ENCODE data around the gene FLOT2. TPM values are rescaled to one million over a fixed set of nuclear protein-coding genes. Genes with fewer than 3 reads are reported as not detected.
A peak's percentile ranks its signal among the peaks of the same experiment; 100 is the strongest.
"Not testable (repeated sequence)": the region's sequence is repeated elsewhere in the genome, so short reads cannot be mapped to it uniquely, and the experiment has no call there.

FLOT2 gene
- total RNA-seq: 113 TPM

DNA sequence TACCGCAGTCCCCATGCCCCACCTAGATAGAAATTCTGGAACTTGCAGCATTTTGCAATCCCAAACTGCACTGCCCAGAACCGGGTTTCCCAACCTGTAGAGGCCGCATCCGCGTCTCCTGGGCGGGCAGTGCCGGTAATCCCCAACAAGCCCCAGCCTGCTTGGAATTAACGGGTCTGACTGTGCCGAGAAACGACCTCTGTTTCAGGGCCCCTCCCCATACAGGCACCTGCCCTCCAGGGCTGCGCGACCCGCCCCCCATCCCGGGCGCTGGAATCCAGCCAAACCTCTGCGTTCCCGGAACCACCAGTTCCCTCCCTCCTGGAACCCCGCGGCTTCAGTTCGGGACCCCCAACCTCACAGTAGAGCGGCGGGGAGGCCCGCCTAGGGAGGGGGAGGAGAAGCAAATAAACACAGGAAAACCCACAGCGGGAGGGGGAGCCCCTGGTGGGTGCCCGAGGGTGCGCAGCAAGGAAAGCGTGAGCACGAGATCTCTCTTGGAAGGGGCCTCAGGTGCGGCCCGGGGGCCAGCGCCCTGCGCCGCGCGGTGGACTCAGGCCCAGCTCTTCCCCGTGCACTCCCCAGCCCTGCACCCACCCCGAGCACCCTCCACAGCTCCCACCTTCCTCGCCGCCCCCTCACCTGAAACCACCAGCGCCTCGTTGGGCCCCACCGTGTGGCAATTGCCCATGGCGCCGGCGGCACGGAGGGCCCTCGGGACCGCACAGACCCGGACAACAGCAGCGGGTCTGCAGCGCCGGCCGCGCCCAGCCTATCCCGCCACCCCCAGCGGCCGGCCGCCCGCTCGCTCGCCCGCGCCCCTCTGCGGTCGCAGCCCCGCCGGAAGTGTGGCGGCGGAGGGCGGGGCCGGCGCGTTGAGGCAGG, at the start of gene FLOT2:
Gene FLOT2 (minus strand): TSS at position 850 of the 885 bp plus-strand sequence. CDS start 159 bp downstream, at position 691.
- peak; percentile 30 for DNase-seq (ENCODE audit: low spot score)

GRCh38 chr17:28946239-28946638, 48.7 kb upstream of the FLOT2 start:
- DNase-seq (ENCODE audit: low spot score): no peak

DNA sequence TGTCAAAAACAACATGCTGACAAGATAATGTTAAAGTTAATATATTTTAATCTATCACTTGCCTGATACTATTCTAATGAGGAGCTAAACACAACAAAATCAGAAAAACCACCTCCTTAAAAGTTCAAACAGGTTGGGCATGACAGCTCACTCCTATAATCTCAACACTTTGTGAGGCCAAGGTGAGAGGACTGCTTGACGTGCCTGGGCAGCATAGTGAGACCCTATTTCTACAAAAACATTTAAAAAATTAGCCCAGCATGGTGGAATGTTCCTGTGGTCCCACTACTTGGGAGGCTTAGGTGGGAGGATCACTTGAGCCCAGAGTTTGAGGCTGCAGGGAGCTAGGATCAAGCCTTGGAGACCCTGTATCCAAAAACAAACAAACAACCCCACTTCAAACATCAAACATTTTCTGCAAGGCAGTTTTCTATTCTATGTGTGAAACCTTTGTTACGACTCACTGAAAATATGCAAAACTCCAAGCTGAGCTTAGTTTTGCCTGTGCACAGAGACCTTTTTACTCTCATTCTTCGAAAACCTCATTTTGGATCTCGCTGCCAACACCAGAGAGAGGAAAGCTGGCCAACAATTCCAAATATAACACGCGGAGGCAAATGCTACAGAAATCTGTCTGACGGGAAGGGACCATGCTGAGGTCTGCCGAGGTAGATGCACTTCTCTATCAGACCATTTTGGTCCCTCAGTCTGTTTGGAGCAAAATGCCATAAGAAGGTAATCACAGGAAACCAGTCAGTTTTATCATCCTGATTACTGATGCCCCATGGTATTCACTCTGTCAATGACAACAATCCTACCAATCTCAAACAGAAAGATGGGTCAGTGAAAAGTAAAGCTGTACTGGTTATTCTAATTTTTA, 47.6 kb upstream of the FLOT2 start:
- DNase-seq (ENCODE audit: low spot score): no peak

DNA sequence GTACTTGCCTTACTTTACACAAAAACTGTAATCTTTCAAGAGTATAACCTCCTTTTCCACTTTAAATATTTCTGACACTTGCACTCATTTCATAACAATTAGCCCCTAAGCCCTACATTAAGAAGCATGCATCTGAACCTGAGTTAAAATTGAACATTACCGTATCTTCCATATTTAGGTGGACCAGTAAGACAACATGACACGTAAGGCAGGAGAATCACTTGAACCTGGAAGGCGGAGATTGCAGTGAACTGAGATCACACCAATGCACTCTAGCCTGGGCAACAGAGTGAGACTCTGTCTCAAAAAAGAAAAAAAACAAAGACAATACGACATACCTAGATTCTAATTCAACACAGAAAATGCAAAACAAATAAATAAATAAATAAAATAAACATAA, 46.8 kb upstream of the FLOT2 start:
- no peak for DNase-seq (ENCODE audit: low spot score)

- no peak for DNase-seq (ENCODE audit: low spot score)
These were observed 45.4 kb upstream of the FLOT2 start for GRCh38 chr17:28942925-28943324.

DNA sequence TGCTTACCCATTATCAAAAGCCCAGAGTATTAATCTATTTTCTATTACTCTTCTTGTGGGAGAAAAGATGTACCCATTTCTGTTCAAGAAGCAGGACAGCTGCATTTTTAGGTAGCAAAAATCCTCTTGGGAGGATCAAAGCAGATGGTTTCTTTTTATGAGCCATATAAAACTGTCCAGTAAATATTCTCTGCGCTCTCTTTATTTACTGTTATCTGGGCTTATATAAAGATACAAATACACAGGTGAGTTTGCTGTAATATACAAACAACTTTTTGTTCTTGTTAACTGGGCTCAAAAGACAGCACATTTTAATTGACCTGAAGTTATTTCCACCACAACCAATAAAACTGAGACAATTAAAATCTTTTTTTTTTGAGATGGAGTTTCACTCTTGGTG, 43.7 kb upstream of the FLOT2 start:
- no peak for DNase-seq (ENCODE audit: low spot score)

- DNase-seq (ENCODE audit: low spot score): no peak
These were observed 43.1 kb upstream of the FLOT2 start for GRCh38 chr17:28940675-28941074.

DNA sequence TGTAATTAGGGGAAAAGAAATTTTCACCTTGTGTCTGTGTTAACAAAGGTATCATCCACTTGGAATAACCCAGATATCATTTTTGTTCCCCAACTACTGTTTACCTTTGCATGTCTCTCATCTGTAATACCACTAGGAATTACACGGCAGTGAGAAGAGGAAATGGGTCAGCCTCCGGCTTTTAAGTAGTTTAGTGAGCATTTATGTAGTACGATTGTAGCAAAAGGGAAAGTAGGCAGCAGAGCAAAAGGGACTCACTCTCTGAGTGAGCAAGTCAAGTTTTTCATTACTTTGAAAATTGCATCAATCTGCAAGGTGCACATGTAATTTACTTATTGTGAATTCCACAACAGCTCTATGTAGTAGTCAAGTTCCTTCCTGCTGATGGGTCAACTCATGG, 42.6 kb upstream of the FLOT2 start:
- no peak for DNase-seq (ENCODE audit: low spot score)

- no peak for DNase-seq (ENCODE audit: low spot score)
These were observed 41.0 kb upstream of the FLOT2 start for GRCh38 chr17:28938552-28938951.

DNA sequence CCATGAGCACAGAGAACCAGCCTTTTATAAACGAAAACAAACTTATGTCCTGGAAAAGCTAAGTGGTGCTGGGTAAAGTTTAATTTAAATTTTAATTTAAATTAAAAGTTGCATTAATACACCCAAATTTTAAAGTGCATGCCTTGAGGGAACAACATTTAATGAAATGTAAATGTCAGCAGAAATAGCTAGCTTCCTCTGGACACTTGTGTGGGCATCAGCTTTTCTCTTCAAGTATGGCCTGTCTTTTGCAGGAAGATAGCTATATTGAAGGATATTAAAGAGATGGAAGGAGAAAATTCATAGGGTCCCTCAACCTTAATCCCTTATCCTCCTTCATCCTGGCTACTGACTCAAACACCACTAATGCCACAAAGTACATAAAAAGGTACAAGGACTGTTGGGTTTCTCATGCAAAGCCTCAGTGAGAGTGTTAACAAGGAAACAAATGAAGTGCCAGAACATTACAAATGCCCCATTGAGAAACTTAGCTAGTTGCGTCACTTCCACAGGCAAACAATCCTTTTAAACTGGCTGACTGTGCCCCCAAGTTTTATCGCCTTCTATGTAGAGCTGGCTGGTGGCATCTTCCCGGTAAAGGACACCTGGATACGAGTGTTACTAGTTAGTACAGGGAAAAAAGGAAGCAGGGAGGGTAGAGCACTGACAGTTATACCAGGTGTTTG, 39.7 kb upstream of the FLOT2 start:
- DNase-seq (ENCODE audit: low spot score): no peak

DNA sequence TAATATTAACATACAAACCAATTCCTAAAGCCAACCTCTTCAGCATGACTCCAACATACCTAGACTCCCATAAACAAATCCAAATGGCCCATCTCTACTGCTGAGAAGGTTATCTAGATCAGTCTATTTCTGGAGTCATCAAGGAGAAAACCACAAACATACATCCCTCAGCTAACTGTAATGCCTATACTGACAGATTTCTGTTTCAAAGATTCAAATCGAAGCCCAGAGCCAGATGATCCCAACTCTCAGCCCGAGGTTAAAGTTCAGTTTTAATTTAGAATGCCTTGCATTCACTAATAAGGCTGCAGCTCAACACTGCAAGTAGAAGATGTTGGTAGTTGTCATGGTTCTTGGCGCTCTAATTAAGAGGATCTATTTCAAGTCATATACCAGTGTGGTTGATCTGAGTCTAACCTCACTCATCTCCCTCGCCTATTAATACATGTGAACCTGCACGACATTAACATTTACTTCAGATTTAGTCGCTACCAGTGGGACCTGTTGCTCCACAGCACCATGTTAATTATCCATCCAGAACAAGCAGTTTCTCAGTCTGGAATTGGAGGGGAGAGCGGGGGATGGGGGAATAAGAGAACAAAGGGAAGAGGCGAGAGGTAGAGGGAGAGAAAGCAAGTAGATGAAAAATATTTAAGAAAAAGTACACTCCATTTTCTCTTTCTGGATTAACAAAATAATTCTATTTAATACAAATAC, 38.4 kb upstream of the FLOT2 start:
- DNase-seq (ENCODE audit: low spot score): no peak

DNA sequence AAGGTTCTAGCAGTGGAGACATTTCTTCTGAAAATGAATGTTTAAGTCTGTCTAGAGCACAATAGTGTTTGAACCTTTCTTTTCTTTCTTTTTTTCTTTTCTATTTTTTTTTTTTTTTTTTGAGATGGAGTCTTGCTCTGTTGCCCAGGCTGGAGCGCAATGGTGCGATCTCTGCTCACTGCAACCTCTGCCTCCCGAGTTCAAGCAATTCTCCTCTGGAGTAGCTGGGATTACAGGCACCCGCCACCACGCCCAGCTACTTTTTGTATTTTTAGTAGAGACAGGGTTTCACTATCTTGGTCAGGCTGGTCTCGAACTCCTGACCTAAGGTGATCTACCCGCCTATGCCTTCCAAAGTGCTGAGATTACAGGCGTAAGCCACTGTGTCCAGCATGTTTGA, 37.0 kb upstream of the FLOT2 start:
- DNase-seq (ENCODE audit: low spot score): not testable (repeated sequence)

GRCh38 chr17:28929787-28930186, 32.3 kb upstream of the FLOT2 start:
- no peak for DNase-seq (ENCODE audit: low spot score)

DNA sequence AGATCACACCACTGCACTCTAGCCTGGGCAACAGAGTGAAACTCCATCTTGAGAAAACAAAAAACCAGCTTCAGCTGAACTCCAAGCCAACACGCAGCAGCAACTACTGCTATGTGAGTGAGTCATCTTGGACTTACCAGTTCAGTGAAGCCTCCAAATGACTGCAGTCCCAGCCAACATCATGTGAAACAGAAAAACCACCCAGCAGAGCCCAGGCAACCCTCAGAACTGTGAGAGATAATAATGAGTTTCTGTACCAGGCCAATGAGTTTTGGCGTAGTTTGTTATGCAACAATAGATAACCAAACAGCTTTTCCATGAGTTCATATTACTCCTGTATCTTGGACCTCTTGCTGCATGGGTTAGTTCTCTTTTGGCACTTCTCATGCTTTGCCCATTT, 30.5 kb upstream of the FLOT2 start:
- DNase-seq (ENCODE audit: low spot score): no peak

DNA sequence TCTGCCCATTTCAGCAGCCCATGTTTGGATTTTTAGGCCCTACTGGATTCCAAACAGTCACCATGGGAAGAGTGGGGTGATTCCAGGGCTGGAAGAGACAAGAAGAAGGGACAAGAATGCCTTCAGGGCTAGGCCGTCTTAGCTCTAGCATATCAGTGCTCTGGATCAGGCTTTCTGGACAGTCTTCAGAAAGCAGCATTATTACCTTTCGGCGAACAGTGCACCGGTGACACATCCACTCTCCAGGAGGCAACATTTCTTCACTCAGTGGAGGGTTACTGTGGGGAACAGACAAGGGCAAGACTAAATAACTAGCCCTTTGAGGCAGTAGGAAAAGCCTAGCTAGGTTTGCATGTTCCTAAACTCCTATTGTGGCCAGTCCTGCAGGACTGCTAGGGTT, 29.3 kb upstream of the FLOT2 start:
- DNase-seq (ENCODE audit: low spot score): no peak

- DNase-seq (ENCODE audit: low spot score): no peak
These were observed 28.8 kb upstream of the FLOT2 start for GRCh38 chr17:28926366-28926765.

GRCh38 chr17:28925912-28926365, 28.4 kb upstream of the FLOT2 start:
- no peak for DNase-seq (ENCODE audit: low spot score)

GRCh38 chr17:28920201-28920600, 22.7 kb upstream of the FLOT2 start:
- DNase-seq (ENCODE audit: low spot score): no peak

DNA sequence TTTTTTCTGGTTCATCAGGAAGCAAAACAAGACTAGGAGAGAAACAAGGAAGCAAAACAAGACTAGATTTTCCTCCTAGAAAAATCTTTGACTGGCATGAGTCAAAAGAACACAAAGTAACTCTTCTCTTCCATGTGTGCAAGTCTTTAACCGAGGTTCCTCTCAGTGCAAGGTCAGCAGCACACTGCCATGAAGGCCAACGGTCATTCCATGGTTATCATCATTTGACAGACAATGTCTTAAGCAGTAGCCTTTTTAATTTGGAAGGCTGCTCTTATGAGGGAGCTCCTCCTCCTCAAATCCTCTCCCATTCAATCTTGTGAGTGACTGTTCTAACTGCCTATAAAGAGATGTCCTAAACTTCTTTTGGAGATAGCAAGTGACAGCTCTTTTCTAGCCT, 20.8 kb upstream of the FLOT2 start:
- DNase-seq (ENCODE audit: low spot score): no peak

- no peak for DNase-seq (ENCODE audit: low spot score)
These were observed 19.9 kb upstream of the FLOT2 start for GRCh38 chr17:28917465-28917864.

GRCh38 chr17:28917029-28917428, 19.5 kb upstream of the FLOT2 start:
- DNase-seq (ENCODE audit: low spot score): no peak

Measured in mucosa of gallbladder (tissue), 1 donor.